ENCODE data around the gene DSCAML1.

Gene DSCAML1

GRCh38 chr11:117722082-117722481 lies 74.9 kb downstream of the DSCAML1 start:
- no peak for TF ChIP-seq POLR2AphosphoS5 (IDR thresholded peaks at IDR 0.05; ENCODE audit: low read depth, low read length)
- TF ChIP-seq, protein P1, sequence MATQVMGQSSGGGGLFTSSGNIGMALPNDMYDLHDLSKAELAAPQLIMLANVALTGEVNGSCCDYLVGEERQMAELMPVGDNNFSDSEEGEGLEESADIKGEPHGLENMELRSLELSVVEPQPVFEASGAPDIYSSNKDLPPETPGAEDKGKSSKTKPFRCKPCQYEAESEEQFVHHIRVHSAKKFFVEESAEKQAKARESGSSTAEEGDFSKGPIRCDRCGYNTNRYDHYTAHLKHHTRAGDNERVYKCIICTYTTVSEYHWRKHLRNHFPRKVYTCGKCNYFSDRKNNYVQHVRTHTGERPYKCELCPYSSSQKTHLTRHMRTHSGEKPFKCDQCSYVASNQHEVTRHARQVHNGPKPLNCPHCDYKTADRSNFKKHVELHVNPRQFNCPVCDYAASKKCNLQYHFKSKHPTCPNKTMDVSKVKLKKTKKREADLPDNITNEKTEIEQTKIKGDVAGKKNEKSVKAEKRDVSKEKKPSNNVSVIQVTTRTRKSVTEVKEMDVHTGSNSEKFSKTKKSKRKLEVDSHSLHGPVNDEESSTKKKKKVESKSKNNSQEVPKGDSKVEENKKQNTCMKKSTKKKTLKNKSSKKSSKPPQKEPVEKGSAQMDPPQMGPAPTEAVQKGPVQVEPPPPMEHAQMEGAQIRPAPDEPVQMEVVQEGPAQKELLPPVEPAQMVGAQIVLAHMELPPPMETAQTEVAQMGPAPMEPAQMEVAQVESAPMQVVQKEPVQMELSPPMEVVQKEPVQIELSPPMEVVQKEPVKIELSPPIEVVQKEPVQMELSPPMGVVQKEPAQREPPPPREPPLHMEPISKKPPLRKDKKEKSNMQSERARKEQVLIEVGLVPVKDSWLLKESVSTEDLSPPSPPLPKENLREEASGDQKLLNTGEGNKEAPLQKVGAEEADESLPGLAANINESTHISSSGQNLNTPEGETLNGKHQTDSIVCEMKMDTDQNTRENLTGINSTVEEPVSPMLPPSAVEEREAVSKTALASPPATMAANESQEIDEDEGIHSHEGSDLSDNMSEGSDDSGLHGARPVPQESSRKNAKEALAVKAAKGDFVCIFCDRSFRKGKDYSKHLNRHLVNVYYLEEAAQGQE (IDR thresholded peaks at IDR 0.05; ENCODE audit: insufficient read depth in 1 of 2, low read depth in 2 of 2, low read length in 2 of 2): no peak
- no peak for TF ChIP-seq TAF1 (IDR thresholded peaks at IDR 0.05; ENCODE audit: borderline replicate concordance, insufficient read depth, low read length)
- TF ChIP-seq FOXP2 (optimal IDR thresholded peaks at IDR 0.05; ENCODE audit: borderline replicate concordance, extremely low read depth, extremely low read length, insufficient read depth): no peak
- no peak for TF ChIP-seq SIN3A (IDR thresholded peaks at IDR 0.05; ENCODE audit: borderline replicate concordance, insufficient read depth, low read length)

GRCh38 chr11:117720061-117720511 lies 76.9 kb downstream of the DSCAML1 start:
- TF ChIP-seq TAF1 (IDR thresholded peaks at IDR 0.05; ENCODE audit: borderline replicate concordance, insufficient read depth, low read length): no peak
- TF ChIP-seq FOXP2 (optimal IDR thresholded peaks at IDR 0.05; ENCODE audit: borderline replicate concordance, extremely low read depth, extremely low read length, insufficient read depth): no peak

GRCh38 chr11:117719480-117719879 lies 77.5 kb downstream of the DSCAML1 start:
- TF ChIP-seq FOXP2 (optimal IDR thresholded peaks at IDR 0.05; ENCODE audit: borderline replicate concordance, extremely low read depth, extremely low read length, insufficient read depth) (no peak), SIN3A (IDR thresholded peaks at IDR 0.05; ENCODE audit: borderline replicate concordance, insufficient read depth, low read length) (no peak), TAF1 (IDR thresholded peaks at IDR 0.05; ENCODE audit: borderline replicate concordance, insufficient read depth, low read length) (no peak), POLR2AphosphoS5 (IDR thresholded peaks at IDR 0.05; ENCODE audit: low read depth, low read length) (no peak)
- TF ChIP-seq, protein P1 (IDR thresholded peaks at IDR 0.05; ENCODE audit: insufficient read depth in 1 of 2, low read depth in 2 of 2, low read length in 2 of 2): no peak

GRCh38 chr11:117717485-117718314 lies 79.3 kb downstream of the DSCAML1 start:
- TF ChIP-seq FOXP2 (optimal IDR thresholded peaks at IDR 0.05; ENCODE audit: borderline replicate concordance, extremely low read depth, extremely low read length, insufficient read depth) (no peak), TAF1 (IDR thresholded peaks at IDR 0.05; ENCODE audit: borderline replicate concordance, insufficient read depth, low read length) (no peak), POLR2AphosphoS5 (IDR thresholded peaks at IDR 0.05; ENCODE audit: low read depth, low read length) (no peak)
- TF ChIP-seq, protein P1 (IDR thresholded peaks at IDR 0.05; ENCODE audit: insufficient read depth in 1 of 2, low read depth in 2 of 2, low read length in 2 of 2): no peak

DNA sequence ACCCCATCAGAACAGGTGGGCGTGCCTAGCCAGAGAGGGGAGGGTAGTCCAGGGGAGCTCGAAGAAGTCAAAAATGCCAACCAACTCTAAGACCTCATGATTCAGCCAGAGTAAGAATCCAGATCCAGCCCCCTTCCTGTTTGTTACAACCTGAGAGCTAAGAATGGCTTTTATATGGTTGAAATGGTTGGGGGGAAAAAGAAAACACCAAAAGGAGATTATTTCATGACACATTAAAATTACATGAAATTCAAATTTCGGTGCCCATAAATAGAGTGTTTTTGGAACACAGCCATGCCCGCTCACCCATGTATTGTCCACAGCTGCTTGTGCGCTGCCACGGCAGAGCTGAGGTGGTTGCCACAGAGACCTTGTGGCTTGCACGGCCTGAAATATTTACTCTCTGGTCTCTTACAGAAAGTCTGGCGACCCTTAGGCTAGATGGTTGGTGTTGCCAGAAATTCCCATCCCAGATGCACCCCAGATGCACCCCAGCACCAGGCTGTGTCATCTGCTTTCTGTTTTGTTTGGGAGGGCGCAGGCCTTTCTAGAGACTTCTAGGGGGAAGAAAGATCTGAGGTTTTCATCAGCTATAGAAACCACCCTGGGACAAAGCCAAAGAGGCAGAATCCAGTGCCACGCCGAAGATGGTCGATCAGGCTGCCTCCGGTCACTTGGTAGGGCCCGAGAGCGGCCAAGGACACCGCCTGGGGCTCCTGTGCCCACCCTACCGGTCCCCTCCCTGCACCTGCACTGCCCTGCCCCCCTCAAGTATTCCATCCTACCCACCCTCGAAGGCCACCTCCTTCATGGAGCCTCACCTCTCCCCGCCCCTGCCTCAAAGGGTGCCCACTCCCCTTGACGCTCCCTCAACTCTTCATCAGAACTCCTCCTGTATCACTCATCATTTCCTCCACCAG lies 80.2 kb downstream of the DSCAML1 start:
- no peak for TF ChIP-seq TAF1 (IDR thresholded peaks at IDR 0.05; ENCODE audit: borderline replicate concordance, insufficient read depth, low read length)
- TF ChIP-seq FOXP2 (optimal IDR thresholded peaks at IDR 0.05; ENCODE audit: borderline replicate concordance, extremely low read depth, extremely low read length, insufficient read depth): no peak
- no peak for TF ChIP-seq SIN3A (IDR thresholded peaks at IDR 0.05; ENCODE audit: borderline replicate concordance, insufficient read depth, low read length)
- no peak for TF ChIP-seq POLR2AphosphoS5 (IDR thresholded peaks at IDR 0.05; ENCODE audit: low read depth, low read length)
- TF ChIP-seq, protein P1 (IDR thresholded peaks at IDR 0.05; ENCODE audit: insufficient read depth in 1 of 2, low read depth in 2 of 2, low read length in 2 of 2): no peak
